VCaP (cell line): ENCODE measurements around the gene SRRM1.
"Not testable (repeated sequence)": the region's sequence is repeated elsewhere in the genome, so short reads cannot be mapped to it uniquely, and the experiment has no call there.

Source experiments
- H3K27ac ChIP-seq: fragments of 450-650 bp; 2 replicates; pipeline ENCODE4 v1.5.1; 2017
- CTCF ChIP-seq: fragments of 450-650 bp; conservative IDR thresholded peaks from 2 replicates; pipeline ENCODE4 v1.5.1; 2017; ENCODE audit warnings: mild to moderate bottlenecking, moderate library complexity

Gene SRRM1

GRCh38 chr1:24659993-24660665 lies 17.0 kb downstream of the SRRM1 start:
- H3K27ac ChIP-seq, result no peak overlapping the region; the same call in 1 of the 2 replicates

GRCh38 chr1:24664507-24665033 lies 21.5 kb downstream of the SRRM1 start:
- TF ChIP-seq CTCF, result no peak
- no peak overlapping the region for H3K27ac ChIP-seq

More at GRCh38 chr1:24659993-24660665, 17.0 kb downstream of the SRRM1 start:
- TF ChIP-seq CTCF, result no peak

GRCh38 chr1:24666794-24667193 lies 23.7 kb downstream of the SRRM1 start:
- TF ChIP-seq CTCF, result no peak
- peak overlapping the region; percentile 6 for H3K27ac ChIP-seq

GRCh38 chr1:24671372-24671771 lies 28.3 kb downstream of the SRRM1 start:
- H3K27ac ChIP-seq, result not testable (repeated sequence)

- not testable (repeated sequence) for H3K27ac ChIP-seq
Measured at GRCh38 chr1:24672686-24673085, 29.6 kb downstream of the SRRM1 start.

GRCh38 chr1:24673341-24673740 lies 30.2 kb downstream of the SRRM1 start:
- H3K27ac ChIP-seq, result no peak overlapping the region
- no peak for TF ChIP-seq CTCF

- H3K27ac ChIP-seq, result not testable (repeated sequence)
Measured at GRCh38 chr1:24678421-24678820, 35.3 kb downstream of the SRRM1 start.

- no peak for TF ChIP-seq CTCF
- no peak overlapping the region for H3K27ac ChIP-seq
Measured at GRCh38 chr1:24679725-24680124, 36.6 kb downstream of the SRRM1 start.

- TF ChIP-seq CTCF, result no peak
- no peak overlapping the region for H3K27ac ChIP-seq
Measured at GRCh38 chr1:24683713-24684162, 40.6 kb downstream of the SRRM1 start.
